Hematopoietic multipotent progenitor cell treated with erythropoietin and hydrocortisone succinate and interleukin-3 and kit ligand, for 6 days (in vitro differentiated cells): ENCODE data around the gene CYP27C1.

Source experiments
- DNase-seq: peaks from one replicate; pipeline ENCODE4 v3.0.0-alpha.2; 2015

The CYP27C1 gene

DNA sequence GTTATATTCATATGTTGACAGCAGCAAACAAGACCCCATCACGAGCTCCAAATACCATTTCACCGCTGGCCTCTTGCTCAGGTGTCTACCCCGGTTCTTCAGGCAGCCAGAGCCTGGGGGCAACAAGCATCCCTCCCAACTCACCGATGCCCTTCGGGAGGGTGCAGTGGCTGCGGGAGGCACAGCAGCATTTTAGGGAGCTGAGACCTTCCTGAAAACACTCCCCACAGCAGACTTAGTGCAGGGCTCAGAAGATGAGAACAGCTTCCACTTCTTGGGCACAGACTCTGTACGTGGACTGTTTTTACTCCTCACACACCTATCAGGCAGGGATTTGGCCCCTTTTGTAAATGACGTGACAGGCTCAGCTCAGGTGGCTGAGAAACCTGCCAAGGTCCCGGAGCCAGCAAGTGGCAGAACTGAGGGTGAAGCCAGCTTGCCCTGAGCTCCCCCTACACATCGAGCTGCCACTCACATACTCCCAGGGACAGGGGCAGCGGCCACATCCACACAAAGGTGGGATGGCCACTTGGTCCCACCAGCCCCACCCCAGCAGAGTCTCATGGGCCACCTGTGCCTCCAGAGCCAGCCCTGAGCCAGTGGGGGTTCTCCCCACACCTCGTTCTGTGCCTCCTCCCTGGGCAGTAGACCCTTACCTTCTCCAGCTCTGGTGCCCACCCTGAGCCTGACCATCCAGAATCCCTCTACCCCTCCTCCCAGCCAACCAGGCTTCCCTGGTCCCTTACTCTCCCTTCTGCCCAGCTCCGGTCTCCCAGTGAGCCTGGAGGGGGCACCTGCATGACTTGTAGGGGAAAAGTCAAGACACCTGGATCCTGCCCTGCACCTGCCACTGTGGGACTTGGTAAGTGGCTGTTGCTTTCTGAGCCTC, 28.5 kb downstream of the CYP27C1 start:
- no peak for DNase-seq

DNA sequence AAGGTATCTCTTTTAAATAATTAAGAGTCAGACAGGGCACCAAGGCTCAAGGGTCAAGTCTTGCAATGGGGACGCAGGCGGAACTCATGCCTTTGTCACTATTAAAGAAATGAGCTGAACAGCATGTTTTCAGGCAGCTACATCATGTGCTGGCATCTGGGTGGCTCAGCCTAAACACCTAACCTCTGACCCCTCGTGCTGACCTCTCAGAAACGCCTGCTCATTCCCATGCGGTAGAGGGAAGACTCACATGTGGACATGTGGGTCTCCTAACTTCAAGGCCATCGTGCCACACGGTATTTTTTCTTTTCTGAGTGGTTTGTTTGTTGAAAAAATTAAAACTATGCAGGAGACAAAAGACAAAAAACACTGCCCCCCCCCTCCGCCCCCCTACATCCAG, 31.3 kb downstream of the CYP27C1 start:
- no peak for DNase-seq

GRCh38 chr2:127187831-127188230, 32.3 kb downstream of the CYP27C1 start:
- no peak for DNase-seq

DNA sequence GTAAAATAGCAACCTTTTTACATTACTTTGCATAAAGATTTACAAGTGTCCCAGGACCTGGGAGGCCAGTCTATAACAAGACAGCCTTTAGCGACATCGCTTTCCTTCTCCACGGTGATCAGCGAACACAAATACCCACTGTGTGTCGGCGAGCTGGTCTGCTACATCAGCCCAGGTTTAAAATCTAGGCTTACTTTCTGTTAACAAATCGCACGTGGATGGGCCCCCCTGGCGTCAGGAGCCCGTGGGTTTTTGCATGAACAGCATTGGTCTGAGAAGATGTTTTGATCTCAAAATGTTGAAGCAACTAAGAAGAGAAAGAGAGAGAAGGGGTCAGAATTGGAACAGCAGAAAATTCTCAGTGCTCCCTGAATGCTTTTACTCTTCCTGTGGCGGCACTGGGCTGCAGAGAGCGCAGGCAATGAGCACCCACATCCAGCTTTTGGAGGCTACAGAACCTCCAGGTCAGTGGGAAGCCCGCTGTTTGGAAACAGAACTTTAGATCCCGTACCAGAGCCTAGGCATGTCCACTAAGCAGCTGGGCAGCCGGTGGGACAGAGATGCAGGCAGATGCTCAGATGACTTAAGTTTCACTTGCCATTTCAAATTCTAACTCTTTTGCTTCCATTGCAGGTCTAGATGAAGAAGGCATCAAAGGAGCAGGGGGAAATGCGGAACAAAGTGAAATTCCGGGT, 32.9 kb downstream of the CYP27C1 start:
- no peak for DNase-seq

- no peak for DNase-seq
Measured at GRCh38 chr2:127185705-127186104, 34.4 kb downstream of the CYP27C1 start.

DNA sequence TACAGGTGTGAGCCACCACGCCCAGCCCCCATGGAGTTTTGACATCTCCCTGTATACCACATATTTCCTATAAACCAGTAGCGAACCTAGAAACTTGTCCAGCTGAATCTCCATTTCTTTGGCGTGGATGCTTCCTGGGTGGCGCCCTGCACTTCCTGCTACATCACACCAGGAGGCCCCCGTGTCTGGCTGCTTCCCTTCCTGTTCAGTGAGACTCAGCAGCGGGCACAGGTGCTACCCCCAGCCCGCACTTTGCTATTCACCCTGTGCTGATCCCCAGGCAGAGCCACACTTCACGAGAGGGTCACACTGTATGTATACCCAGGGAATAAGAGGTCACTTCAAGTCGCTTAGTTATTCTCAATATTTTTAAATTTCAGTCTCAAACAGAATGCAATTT, 35.0 kb downstream of the CYP27C1 start:
- peak; percentile 29 for DNase-seq

DNA sequence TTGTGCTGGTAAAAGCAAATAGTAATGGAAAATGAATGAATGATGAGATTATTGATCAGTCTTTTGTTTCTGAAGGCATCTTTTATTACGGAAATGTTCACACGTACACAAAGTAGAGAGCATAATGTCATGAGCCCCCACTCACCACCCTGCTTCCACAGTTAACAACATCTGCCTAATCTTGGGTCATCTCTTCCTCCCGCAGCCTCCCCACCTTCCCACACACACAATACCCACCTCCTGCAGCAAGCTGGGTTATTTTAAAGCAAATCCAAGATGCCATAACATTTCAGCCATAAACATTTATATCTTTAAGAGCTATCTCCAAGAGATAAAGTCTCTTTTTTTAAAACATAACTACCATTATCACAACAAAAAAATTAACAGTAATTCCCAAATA, 36.3 kb downstream of the CYP27C1 start:
- no peak for DNase-seq

DNA sequence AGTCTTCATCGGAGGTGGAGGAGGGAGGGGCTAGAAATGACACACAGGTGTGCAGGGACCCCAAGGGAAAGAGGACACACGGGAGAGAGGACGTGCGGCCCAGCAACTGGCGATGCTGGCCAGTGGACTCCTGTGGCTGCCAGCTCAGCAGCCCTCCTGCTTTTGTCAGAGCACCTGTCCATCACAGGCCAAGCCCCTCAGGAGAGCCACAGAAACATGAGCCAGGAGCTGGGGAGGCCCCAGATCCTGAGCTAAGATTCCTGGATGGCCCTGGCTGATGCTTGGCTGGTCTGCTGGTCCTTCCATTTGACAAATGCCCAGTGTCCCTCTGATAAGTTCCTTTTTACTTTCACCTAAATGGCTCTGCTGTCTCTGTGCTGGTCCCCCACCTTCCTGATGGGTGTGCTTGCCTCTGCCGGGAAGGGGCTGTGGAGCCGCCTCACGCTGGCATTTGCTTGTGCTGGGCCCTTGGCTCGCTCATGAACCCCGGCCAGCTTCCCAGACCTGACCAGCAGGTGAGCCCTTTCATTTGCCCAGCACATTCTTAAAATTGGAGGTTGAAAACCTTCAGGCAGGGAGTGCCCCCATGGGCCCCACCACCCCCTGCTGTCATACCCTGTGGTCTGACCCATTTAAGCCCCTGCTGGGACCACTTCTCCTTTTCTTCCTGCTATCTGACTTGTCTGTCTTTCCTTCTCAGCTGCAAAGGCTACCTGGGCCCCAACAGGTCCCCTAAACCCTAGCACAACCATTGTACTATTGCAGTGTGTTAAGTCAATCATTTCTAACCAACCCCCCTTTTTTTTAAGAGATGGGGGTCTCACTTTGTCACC, 37.3 kb downstream of the CYP27C1 start:
- DNase-seq = peak; percentile 12

DNA sequence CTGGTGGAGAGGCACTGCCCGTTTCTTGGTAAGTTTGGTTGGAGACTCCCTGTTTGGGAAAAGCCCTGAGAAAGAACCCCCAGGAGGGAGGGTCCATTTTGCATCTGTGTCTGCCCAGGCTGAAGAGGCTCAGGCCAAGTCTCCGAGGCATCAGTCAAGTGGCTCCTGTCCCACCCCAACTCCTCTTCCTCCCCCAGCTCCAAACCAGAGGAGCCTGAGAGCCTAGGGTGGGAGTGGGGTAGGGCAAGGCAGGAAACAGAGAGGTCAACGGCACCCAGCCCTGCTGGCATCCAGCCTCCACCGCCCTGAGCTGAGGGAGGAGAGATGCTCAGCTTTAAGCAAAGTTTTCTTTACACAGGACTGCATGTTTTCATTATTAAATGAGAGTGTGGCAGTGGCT, 38.2 kb downstream of the CYP27C1 start:
- no peak for DNase-seq

DNA sequence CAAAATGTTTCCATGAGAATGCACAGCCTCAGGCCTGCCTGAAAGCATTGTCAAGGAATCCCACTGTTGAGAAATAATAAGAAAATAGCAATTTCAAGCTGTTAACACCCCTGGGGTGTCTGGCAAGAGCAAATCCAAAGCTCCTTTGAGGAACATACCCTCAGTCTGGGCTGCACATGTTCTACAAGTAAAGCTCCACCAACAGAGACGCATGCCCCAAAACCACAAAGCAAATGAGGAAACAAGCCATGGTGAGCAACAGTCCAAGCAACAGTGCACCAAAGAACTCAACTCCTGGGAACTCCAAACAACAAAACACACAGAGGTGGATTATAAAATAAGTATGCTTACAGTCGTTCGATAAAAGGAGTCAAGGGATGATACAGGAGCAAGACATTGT, 40.3 kb downstream of the CYP27C1 start:
- peak; percentile 22 for DNase-seq

DNA sequence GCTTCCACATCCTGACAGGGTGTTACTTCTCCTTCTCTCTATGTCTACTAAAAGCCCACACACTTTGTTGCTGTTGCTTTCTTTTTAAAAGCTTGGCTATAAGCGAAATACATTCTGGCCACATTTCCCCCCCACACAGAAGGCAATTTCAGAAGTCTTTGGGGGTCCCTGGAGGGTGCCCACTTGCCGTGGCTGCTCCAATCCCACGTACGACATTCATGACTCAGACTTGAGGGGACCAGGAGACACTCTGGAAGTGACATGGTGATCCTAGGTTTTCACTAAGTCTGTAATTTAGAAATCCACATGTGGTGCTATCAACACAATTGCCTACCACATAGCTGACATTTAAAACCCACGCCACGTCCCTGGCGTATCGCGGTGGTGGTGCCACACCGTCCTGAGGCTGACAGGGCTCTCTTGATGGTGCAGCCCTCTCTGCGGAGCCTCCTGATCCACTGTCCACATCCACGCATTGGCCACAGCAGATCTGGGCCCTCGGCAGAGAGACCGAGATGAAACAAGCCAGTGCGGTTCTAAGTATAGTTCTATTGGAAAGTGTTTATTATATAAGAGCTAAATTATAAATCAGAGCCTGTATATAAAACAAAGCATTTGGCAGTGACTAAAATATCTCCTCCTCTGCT, 42.4 kb downstream of the CYP27C1 start:
- no peak for DNase-seq

GRCh38 chr2:127176371-127177311, 43.5 kb downstream of the CYP27C1 start:
- DNase-seq = no peak

GRCh38 chr2:127175751-127176354, 44.2 kb downstream of the CYP27C1 start:
- DNase-seq = no peak

GRCh38 chr2:127175041-127175721, 44.9 kb downstream of the CYP27C1 start:
- no peak for DNase-seq

DNA sequence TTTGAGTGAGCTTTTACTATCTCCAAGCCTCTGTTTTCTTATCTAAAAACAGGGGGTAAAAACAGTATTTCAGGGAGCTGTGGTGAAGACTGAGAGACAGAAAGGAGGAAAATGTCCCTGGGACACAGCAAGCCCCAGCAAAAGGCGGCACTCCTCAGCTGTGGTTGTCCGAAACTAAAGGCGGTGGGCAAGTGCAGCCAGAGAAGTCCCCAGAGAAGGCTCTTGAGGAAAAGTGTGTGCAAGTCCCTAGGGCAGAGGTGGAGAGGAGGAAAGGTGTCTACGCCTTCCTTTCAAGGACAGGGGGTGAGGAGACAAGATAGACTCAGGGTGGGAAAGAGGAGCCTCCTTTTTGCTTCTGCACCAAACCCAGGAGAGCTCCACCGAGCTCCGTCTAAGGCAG, 45.5 kb downstream of the CYP27C1 start:
- DNase-seq = no peak

GRCh38 chr2:127174136-127174535, 46.0 kb downstream of the CYP27C1 start:
- peak; percentile 17 for DNase-seq

DNA sequence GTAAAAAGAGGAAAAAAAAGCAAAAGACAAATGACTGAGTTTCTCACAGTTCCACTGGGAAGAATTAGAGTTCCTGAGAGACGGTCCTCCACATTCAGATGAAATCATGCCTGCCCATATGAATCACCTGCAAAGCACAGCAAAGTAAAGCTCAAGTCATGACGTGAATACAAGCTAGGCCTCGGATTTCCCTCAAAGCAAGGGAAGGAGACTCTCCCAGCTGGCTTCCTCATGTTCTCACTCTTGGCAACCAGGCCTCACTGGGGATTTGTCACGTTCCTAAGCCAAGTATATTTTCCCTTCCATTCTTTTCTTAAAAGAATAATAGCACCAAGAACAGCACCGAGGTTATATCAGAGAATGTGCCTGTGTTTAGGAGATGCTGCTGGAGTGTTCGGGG, 47.0 kb downstream of the CYP27C1 start:
- DNase-seq = no peak

GRCh38 chr2:127172306-127172705, 47.8 kb downstream of the CYP27C1 start:
- DNase-seq = no peak

GRCh38 chr2:127170452-127171197, 49.5 kb downstream of the CYP27C1 start:
- DNase-seq = no peak

DNA sequence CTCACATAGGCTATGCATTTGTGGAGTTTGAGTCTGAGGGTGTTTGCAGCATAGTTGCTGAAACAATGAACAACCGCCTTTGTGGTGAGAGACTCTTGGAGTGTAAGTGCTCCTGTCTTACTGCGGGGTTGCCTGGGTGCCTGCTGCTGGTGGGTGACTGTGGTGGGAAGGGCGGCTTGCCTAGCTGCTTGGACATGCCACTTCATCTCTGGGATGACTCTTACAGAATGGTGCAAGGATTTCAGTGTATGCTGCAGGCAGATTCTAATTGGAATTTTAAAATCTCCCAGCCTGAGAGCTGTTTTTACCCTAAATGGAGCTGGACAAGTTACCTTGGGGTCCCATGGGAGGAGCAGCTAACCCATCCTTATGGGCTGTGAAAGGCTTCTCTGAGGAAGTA, 50.1 kb downstream of the CYP27C1 start:
- DNase-seq = no peak
